ENCODE data around the gene HNRNPM. TPM values are rescaled to one million over a fixed set of nuclear protein-coding genes. Genes with fewer than 3 reads are reported as not detected.
"Not testable (repeated sequence)": the region's sequence is repeated elsewhere in the genome, so short reads cannot be mapped to it uniquely, and the experiment has no call there.

The HNRNPM gene
- total RNA-seq, 6 experiments from 2014 or later: 144 to 217 (median 194) TPM

DNA sequence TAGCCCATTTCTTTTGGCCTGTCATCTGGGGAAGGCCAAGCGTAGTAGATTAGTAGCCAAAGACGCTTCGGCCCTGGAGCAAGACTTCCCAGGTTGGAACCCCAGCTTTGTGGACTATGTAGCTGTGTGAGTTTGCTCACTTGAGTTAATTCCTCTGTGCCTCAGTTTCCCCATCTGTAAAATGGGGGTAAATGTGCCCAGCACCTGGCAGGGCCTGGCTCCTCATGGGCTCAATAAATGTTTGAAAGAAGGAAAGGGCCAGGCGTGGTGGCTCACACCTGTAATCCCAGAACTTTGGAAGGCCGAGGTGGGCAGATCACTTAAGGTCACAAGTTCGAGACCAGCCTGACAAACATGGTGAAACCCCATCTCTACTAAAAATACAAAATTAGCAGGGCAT is 14.9 kb upstream of the HNRNPM start:
- TF ChIP-seq, protein P1, sequence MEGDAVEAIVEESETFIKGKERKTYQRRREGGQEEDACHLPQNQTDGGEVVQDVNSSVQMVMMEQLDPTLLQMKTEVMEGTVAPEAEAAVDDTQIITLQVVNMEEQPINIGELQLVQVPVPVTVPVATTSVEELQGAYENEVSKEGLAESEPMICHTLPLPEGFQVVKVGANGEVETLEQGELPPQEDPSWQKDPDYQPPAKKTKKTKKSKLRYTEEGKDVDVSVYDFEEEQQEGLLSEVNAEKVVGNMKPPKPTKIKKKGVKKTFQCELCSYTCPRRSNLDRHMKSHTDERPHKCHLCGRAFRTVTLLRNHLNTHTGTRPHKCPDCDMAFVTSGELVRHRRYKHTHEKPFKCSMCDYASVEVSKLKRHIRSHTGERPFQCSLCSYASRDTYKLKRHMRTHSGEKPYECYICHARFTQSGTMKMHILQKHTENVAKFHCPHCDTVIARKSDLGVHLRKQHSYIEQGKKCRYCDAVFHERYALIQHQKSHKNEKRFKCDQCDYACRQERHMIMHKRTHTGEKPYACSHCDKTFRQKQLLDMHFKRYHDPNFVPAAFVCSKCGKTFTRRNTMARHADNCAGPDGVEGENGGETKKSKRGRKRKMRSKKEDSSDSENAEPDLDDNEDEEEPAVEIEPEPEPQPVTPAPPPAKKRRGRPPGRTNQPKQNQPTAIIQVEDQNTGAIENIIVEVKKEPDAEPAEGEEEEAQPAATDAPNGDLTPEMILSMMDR (IDR thresholded peaks at IDR 0.05): no peak
- Mint-ChIP-seq H3K27me3 (ENCODE audit: insufficient read depth) (no peaks in the 10 kb centered on the region; the same call in 1 of the 2 replicates), H3K36me3 (ENCODE audit: low read depth) (no peaks in the 10 kb centered on the region), H3K9me3 (no peaks in the 10 kb centered on the region), H3K4me1 (ENCODE audit: low read depth) (no peaks in the 10 kb centered on the region), H3K27ac (no peak overlapping the region), H3K4me3 (no peak overlapping the region)
- DNase-seq: no peak

DNA sequence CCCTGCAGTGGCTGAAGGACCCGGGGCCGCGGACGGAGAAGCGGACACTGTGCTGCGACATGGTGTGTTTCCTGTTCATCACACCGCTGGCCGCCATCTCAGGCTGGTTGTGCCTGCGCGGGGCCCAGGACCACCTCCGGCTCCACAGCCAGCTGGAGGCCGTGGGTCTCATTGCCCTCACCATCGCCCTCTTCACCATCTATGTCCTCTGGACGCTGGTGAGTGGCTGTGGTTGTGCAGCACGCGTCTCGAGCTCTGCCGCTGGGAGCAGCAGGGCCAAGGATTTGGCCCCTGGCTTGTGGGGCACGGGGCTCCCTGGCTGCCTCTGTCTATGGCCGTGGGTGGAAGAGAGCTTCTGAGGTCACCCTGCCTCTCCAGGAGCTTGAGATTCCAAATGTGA is 14.1 kb upstream of the HNRNPM start:
- DNase-seq: no peak
- no peaks in the 10 kb centered on the region for H3K9me3 Mint-ChIP-seq
- H3K27me3 Mint-ChIP-seq (ENCODE audit: insufficient read depth): no peaks in the 10 kb centered on the region; the same call in 1 of the 2 replicates
- TF ChIP-seq, protein P1 (IDR thresholded peaks at IDR 0.05): no peak
- H3K27ac Mint-ChIP-seq: no peak overlapping the region
- H3K4me3 Mint-ChIP-seq: no peak overlapping the region
- H3K4me1 Mint-ChIP-seq (ENCODE audit: low read depth): no peaks in the 10 kb centered on the region
- no peaks in the 10 kb centered on the region for H3K36me3 Mint-ChIP-seq (ENCODE audit: low read depth)

DNA sequence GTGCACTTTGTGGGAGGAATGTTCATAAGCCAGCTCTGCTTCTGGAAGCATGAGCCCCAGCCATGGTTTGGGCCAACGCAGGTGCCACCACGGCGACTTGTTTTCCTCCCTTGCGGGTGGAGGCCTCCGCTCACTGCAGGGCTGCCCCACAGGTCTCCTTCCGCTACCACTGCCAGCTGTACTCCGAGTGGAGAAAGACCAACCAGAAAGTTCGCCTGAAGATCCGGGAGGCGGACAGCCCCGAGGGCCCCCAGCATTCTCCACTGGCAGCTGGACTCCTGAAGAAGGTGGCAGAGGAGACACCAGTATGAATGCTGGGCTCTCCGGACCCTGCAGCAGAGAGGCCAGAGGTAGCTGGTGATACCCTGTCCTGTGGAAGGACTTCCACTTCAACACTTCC is 6.5 kb upstream of the HNRNPM start:
- H3K9me3 Mint-ChIP-seq: no peaks in the 10 kb centered on the region
- no peaks in the 10 kb centered on the region for H3K36me3 Mint-ChIP-seq (ENCODE audit: low read depth)

DNA sequence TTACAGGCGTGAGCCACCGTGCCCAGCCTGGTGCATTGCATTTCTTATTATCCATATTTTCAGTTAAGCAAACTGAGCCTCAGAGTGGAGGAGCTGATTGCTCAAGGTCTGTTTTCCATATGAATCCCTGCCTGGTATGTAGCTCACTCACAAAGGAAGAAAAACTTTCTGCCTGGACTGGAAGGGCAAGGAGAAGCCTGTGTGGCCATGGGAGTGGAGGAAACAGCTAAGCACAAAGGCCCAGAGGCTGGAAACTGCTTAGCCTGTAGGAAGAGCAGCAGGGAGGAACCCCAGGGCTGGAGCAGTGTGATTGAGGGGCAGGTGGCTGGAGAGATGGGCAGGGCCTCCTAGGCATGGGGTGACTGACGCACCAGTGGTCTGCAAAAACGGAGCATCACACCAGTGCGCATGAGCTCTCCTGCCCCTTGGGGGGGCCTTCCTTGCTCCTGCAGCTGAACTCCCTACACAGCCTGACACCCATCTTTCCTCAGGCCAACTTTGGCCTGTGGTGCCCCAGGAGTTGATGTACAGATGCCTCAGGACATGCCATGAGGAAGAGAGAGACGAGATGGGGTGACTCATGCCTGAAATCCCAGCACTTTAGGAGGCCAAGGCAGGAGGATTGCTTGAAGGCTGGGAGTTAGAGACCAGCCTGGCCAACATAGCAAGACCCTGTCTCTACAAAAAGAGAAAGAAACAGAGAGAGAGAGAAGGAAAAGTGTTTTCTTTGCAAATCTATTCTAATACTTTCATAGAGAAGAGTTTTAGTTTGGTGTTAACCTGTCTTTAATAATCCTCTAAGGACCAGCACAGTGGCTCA is 2.8 kb upstream of the HNRNPM start:
- H3K4me1 Mint-ChIP-seq (ENCODE audit: low read depth): peaks cover 26% of the 10 kb centered on the region
- TF ChIP-seq, protein P1 (IDR thresholded peaks at IDR 0.05): no peak
- no peaks in the 10 kb centered on the region for H3K9me3 Mint-ChIP-seq
- H3K4me3 Mint-ChIP-seq: no peak overlapping the region
- no peaks in the 10 kb centered on the region; the same call in 1 of the 2 replicates for H3K27me3 Mint-ChIP-seq (ENCODE audit: insufficient read depth)
- peaks cover 16% of the 10 kb centered on the region for H3K36me3 Mint-ChIP-seq (ENCODE audit: low read depth)
- H3K27ac Mint-ChIP-seq: no peak overlapping the region
- DNase-seq: no peak

More for the DNA sequence above, 6.5 kb upstream of the HNRNPM start:
- no peak overlapping the region for H3K27ac Mint-ChIP-seq
- H3K4me1 Mint-ChIP-seq (ENCODE audit: low read depth): peaks cover 6% of the 10 kb centered on the region; the same call in 1 of the 2 replicates
- no peak for DNase-seq
- no peak overlapping the region for H3K4me3 Mint-ChIP-seq
- H3K27me3 Mint-ChIP-seq (ENCODE audit: insufficient read depth): no peaks in the 10 kb centered on the region; the same call in 1 of the 2 replicates
- TF ChIP-seq, protein P1 (IDR thresholded peaks at IDR 0.05): no peak

DNA sequence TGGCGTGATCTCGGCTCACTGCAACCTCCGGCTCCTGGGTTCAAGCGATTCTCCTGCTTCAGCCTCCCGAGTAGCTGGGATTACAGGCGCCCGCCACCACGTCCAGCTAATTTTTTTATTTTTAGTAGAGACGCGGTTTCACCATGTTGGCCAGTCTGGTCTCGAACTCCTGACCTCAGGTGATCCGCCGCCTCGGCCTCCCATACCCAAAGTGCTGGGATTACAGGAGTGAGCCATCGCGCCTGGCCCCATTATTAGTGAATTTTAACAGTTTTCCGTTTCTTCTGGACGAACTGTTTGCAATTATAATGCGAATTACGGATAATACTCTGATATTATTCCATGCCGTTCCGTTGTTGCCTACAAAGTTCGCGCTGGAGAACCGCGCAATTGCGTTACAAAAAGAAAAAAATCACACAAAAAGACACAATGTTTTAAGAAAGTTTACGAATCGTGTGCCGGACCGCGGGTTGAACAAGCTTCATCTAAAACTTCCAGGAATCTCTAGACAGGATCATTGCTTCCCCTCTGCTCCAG is 567 bp upstream of the HNRNPM start:
- peak overlapping the region; percentile 96 for H3K4me3 Mint-ChIP-seq
- H3K36me3 Mint-ChIP-seq (ENCODE audit: low read depth): peaks cover 21% of the 10 kb centered on the region
- H3K9me3 Mint-ChIP-seq; H3K27me3 Mint-ChIP-seq (ENCODE audit: insufficient read depth); DNase-seq: not testable (repeated sequence)
- H3K27ac Mint-ChIP-seq: peak overlapping the region; percentile 91
- peaks cover 38% of the 10 kb centered on the region for H3K4me1 Mint-ChIP-seq (ENCODE audit: low read depth)

DNA sequence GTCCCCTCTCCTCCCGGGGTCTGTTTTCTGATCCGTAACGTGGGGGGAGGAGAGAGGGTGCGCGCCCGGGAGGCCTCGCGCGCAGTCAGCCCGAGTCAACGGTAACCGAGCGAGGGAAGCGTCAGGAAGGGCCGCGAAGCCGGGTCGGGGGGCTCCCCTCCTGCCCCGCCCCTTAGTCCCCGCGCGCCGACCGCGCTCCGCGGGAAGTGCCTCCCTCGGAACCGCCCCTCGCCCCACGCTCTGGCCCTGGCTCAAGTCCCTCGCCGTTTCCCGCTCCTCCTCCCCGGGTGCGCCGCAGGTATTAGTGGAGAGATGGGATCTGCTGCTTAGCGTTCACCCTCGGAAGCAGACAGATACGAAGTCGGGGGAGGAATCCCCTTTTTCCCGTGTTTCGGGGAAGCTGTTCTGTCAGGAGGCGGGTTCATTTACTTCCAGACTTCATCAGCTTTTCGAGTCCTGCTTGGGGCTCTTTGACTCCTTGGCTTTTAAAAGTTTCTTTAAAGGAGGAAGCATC is 770 bp downstream of the HNRNPM start:
- Mint-ChIP-seq H3K9me3 (no peaks in the 10 kb centered on the region), H3K27me3 (ENCODE audit: insufficient read depth) (no peaks in the 10 kb centered on the region; the same call in 1 of the 2 replicates), H3K4me1 (ENCODE audit: low read depth) (peaks cover 44% of the 10 kb centered on the region), H3K4me3 (peak overlapping the region; percentile 96), H3K27ac (peak overlapping the region; percentile 74), H3K36me3 (ENCODE audit: low read depth) (peaks cover 21% of the 10 kb centered on the region)
- TF ChIP-seq, protein P1 (IDR thresholded peaks at IDR 0.05): no peak
- no peak for DNase-seq
